ENCODE measurements around the gene NTSR2.

DNA sequence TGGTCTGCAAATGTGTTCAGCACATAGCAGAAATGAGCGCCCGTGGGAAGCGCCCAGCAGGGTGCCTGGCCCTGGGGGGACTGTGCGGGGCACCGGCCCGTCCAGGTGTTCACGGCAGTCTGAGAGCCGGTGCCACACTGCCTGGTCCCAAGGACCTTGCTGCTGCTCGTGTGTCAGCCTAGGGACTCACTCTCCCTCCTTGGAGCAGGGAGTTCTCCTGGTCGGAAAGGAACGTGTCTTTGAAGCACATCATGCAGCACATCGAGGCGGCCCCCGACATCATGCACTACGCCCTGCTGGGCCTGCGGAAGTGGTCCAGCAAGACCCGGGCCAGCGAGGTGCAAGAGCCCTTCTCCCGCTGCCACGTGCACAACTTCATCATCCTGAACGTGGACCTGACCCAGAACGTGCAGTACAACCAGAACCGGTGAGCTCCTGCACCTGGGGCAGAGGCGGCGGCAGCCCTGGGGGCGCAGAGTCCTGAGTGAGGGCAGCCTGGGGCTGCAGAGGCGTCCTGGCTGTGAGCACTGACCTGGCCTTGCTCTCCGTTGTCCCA is 36.0 kb downstream of the NTSR2 start:
- TF ChIP-seq POLR2AphosphoS5 (IDR thresholded peaks at IDR 0.05; ENCODE audit: insufficient read depth in 1 of 2, low read depth in 1 of 2) (no peak), POLR2A (IDR thresholded peaks at IDR 0.05) (no peak)
- TF ChIP-seq, protein P1, sequence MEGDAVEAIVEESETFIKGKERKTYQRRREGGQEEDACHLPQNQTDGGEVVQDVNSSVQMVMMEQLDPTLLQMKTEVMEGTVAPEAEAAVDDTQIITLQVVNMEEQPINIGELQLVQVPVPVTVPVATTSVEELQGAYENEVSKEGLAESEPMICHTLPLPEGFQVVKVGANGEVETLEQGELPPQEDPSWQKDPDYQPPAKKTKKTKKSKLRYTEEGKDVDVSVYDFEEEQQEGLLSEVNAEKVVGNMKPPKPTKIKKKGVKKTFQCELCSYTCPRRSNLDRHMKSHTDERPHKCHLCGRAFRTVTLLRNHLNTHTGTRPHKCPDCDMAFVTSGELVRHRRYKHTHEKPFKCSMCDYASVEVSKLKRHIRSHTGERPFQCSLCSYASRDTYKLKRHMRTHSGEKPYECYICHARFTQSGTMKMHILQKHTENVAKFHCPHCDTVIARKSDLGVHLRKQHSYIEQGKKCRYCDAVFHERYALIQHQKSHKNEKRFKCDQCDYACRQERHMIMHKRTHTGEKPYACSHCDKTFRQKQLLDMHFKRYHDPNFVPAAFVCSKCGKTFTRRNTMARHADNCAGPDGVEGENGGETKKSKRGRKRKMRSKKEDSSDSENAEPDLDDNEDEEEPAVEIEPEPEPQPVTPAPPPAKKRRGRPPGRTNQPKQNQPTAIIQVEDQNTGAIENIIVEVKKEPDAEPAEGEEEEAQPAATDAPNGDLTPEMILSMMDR (IDR thresholded peaks at IDR 0.05) = no peak
